DND-41 (cell line): ENCODE results near the gene UGT1A4.

Experiments
- EZH2 ChIP-seq: IDR thresholded peaks from 3 replicates; pipeline ENCODE4 v1.6.1; 2012; ENCODE audit warnings: borderline replicate concordance, low read depth, mild to moderate bottlenecking, moderate library complexity, low read length, inconsistent platforms; ENCODE audit not compliant: severe bottlenecking
- TF ChIP-seq, protein P1 (sequence below): IDR thresholded peaks from 2 replicates; pipeline ENCODE4 v1.5.1; 2012; ENCODE audit warnings: borderline replicate concordance, low read length, moderate library complexity, mild to moderate bottlenecking; ENCODE audit not compliant: poor library complexity, severe bottlenecking; ENCODE audit errors: extremely low read depth

DNA sequence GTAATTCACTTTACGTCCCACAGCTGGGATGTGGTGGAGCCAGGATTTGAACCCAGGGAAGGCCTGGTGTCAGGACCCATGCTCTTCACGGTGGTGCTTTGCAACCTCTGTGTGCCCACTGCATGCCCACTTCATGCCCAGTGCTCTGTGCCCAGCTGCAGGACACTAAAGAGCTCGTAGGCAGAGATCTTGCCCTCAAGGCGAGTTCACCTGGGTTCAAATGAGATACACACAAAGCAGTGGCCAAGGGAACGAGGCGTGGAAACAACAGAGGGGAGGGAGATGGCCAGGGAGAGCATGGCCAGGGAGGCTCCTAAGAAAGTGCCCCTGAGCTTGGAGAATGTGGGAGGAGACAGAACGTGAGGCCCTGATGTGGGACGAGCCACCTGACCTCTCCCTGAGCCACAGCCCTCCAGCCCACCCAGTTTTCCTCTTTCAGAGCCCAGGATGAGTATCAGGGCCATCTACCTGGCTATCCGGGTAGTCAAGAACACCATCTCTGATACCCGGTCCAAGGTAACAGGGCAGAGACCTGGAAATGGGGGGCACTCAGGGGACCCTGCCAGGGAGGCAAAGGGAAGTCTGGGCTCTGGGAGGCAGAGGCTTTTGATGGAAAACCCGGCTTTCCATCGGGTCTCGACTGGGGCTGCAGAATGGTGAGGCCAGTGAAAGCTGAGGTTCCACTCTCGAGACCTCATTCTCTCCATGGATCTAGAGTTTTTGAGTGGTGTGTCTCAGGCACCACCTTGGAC lies 80.0 kb downstream of the UGT1A4 start:
- TF ChIP-seq, protein P1, sequence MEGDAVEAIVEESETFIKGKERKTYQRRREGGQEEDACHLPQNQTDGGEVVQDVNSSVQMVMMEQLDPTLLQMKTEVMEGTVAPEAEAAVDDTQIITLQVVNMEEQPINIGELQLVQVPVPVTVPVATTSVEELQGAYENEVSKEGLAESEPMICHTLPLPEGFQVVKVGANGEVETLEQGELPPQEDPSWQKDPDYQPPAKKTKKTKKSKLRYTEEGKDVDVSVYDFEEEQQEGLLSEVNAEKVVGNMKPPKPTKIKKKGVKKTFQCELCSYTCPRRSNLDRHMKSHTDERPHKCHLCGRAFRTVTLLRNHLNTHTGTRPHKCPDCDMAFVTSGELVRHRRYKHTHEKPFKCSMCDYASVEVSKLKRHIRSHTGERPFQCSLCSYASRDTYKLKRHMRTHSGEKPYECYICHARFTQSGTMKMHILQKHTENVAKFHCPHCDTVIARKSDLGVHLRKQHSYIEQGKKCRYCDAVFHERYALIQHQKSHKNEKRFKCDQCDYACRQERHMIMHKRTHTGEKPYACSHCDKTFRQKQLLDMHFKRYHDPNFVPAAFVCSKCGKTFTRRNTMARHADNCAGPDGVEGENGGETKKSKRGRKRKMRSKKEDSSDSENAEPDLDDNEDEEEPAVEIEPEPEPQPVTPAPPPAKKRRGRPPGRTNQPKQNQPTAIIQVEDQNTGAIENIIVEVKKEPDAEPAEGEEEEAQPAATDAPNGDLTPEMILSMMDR: no peak
- TF ChIP-seq EZH2: no peak
